WTC11 (cell line): ENCODE measurements around the gene ZNF823.

Source experiments
- ATF2 ChIP-seq: sonication (generic); formaldehyde crosslinking; IDR thresholded peaks from 2 replicates; pipeline ENCODE4 v1.8.1; 2022; ENCODE audit warnings: low read depth, missing genetic modification reagents, borderline replicate concordance
- CTCF ChIP-seq: fragments of 200-600 bp; IDR thresholded peaks from 2 replicates; pipeline ENCODE4 v1.8.0; 2022; ENCODE audit warnings: antibody characterized with exemption
- ELF4 ChIP-seq: sonication (generic); formaldehyde crosslinking; IDR thresholded peaks from 2 replicates; pipeline ENCODE4 v1.8.1; 2022; ENCODE audit warnings: low read depth, mild to moderate bottlenecking, moderate library complexity, missing genetic modification reagents
- FOXP1 ChIP-seq: sonication (generic); formaldehyde crosslinking; IDR thresholded peaks from 2 replicates; pipeline ENCODE4 v1.8.0; 2022; ENCODE audit warnings: missing genetic modification reagents, mild to moderate bottlenecking, moderate library complexity, borderline replicate concordance
- IRF2 ChIP-seq: sonication (generic); formaldehyde crosslinking; IDR thresholded peaks from 2 replicates; pipeline ENCODE4 v1.8.0; 2022; ENCODE audit warnings: low read depth, missing genetic modification reagents, borderline replicate concordance
- SP1 ChIP-seq: sonication (generic); formaldehyde crosslinking; conservative IDR thresholded peaks from 2 replicates; pipeline ENCODE4 v1.8.1; 2022; ENCODE audit warnings: missing genetic modification reagents
- TCF7 ChIP-seq: sonication (generic); formaldehyde crosslinking; IDR thresholded peaks from 2 replicates; pipeline ENCODE4 v1.8.0; 2022; ENCODE audit warnings: mild to moderate bottlenecking, low read depth, missing genetic modification reagents, moderate library complexity
- ZNF416 ChIP-seq: fragments of 250-450 bp; sonication (Bioruptor Pico); IDR thresholded peaks from 2 replicates; pipeline ENCODE4 v1.9.0; 2021; ENCODE audit warnings: mild to moderate bottlenecking, inconsistent platforms

- TF ChIP-seq SP1 (CRISPR knock-in tag) = no peak
- no peak for TF ChIP-seq IRF2 (CRISPR knock-in tag)
- TF ChIP-seq FOXP1 (CRISPR knock-in tag) = no peak
- no peak for TF ChIP-seq CTCF
- no peak for TF ChIP-seq ZNF416 (CRISPR knock-in tag)
- TF ChIP-seq ATF2 (CRISPR knock-in tag) = no peak
- TF ChIP-seq ELF4 (CRISPR knock-in tag) = no peak
- no peak for TF ChIP-seq TCF7
Measured at GRCh38 chr19:11749751-11750150, 11.0 kb upstream of the ZNF823 start.
